Adrenal gland (tissue), 12 donors: ENCODE data around the gene VWCE. TPM values are rescaled to one million over a fixed set of nuclear protein-coding genes. Genes with fewer than 3 reads are reported as not detected.
"Not testable (repeated sequence)": the region's sequence is repeated elsewhere in the genome, so short reads cannot be mapped to it uniquely, and the experiment has no call there.

Experiments
- DNase-seq, 7 donors: peaks; one replicate each; pipeline ENCODE4 v3.0.0-alpha.2; 2019 to 2020
- H3K27ac ChIP-seq, 5 donors: fragments of 200-600 bp; sonication (generic) in 4 of 5; 1 replicate in 3 of 5; 2 replicates in 2 of 5; pipeline versions ENCODE4 v1.5.1 to v1.8.0; 2016 to 2020; ENCODE audit warnings: mild to moderate bottlenecking in 1 of 5
- H3K27me3 ChIP-seq: fragments of 200-600 bp; 2 replicates; pipeline ENCODE4 v1.8.0; 2021
- H3K36me3 ChIP-seq, 2 donors: fragments of 200-600 bp; replicated peaks in 1 of 2; 1 replicate in 1 of 2; 2 replicates in 1 of 2; pipeline versions ENCODE4 v1.5.1 to v1.8.0; 2018 to 2022
- H3K4me1 ChIP-seq, 2 donors: fragments of 200-600 bp; replicated peaks in 1 of 2; 1 replicate in 1 of 2; 2 replicates in 1 of 2; pipeline versions ENCODE4 v1.5.1 to v1.8.0; 2018 to 2021
- H3K4me3 ChIP-seq, 4 donors: fragments of 200-600 bp; sonication (generic) in 3 of 4; one replicate each; pipeline ENCODE4 v1.5.1; 2016 to 2018
- H3K9me3 ChIP-seq, 3 donors: fragments of 200-600 bp; sonication (generic) in 1 of 3; replicated peaks in 1 of 3; 1 replicate in 2 of 3; 2 replicates in 1 of 3; pipeline versions ENCODE4 v1.5.1 to v1.8.0; 2016 to 2021
- WGBS, 4 donors: extraction: QIAGEN DNeasy Blood & Tissue Kit in 2 of 4; methylation state at CpG; one replicate each; pipeline versions ENCODE4 v1.1.5 to v1.1.7; 2013 to 2017; 5-methylcytosine and 5-hydroxymethylcytosine counted together
- intact Hi-C, 2 donors: fragments of 100-400 bp; cut with DNase I; formaldehyde crosslinking; loops; one replicate each; pipeline versions ENCODE4 v1.14.1 to v1.15.0; 2022 to 2023
- polyA plus RNA-seq, 3 donors: library from polyadenylated mRNA; stranded (reverse); fragments of 200-250 nt in 2 of 3; fragments of 350-450 nt in 1 of 3; fragmentation: Illumina TruSeq in 1 of 3; extraction: RNeasy Lipid Tissue Mini Kit (QIAGEN cat#74804) in 1 of 3; gene quantifications; one replicate each; pipeline ENCODE4 v1.2.3, GENCODE V29; 2013 to 2014
- total RNA-seq, 9 donors: library from RNA; depleted of rRNA in 4 of 9; stranded (reverse); fragments of >200 nt in 4 of 9; fragments of 120-200 nt in 1 of 9; fragmentation: NEBNext Ultra II Directional in 1 of 9; extraction: Animal tissue kit (Norgen Biotek cat#: 25700) in 1 of 9; gene quantifications; one replicate each; pipeline versions ENCODE4 v1.1.0 to v1.2.4, GENCODE V29; 2013 to 2023
- donor health status: healthy with polysubstance abuse.
- donor health status: Bipolar disorder and iron deficiency.
- donor health status: DM: yes; HTN: yes; CAD: no.
- donor health status: DM: no; HTN: no; CAD: no.
- donor health status: DM: no; HTN: no; CAD: no.
- donor health status: DM: yes; HTN: yes; CAD: no.

Gene VWCE
- total and polyA plus RNA-seq, 12 donors, result 0.55 to 5.8 (median 2.5) TPM

- H3K36me3 ChIP-seq, H3K27me3 ChIP-seq, H3K27ac ChIP-seq, intact Hi-C loops, H3K9me3 ChIP-seq, DNase-seq, H3K4me1 ChIP-seq, H3K4me3 ChIP-seq: not testable (repeated sequence)
- WGBS, 4 donors, result no CpG with 5 or more reads among the region's 10 CpGs
Measured at GRCh38 chr11:61226457-61227137, 68.5 kb downstream of the VWCE start.

GRCh38 chr11:61222692-61223091, 72.4 kb downstream of the VWCE start:
- intact Hi-C loops, H3K36me3 ChIP-seq, H3K27ac ChIP-seq, H3K4me1 ChIP-seq, H3K4me3 ChIP-seq, DNase-seq, H3K9me3 ChIP-seq, H3K27me3 ChIP-seq: not testable (repeated sequence)
- no CpG with 5 or more reads among the region's 5 CpGs for WGBS, 4 donors

GRCh38 chr11:61222047-61222446, 73.1 kb downstream of the VWCE start, which contains the start of gene PGA4:
Gene PGA4 (plus strand): TSS chr11:61222347. CDS start chr11:61222401, 54 bp downstream.
- DNase-seq, H3K4me3 ChIP-seq, H3K27ac ChIP-seq, H3K27me3 ChIP-seq, H3K36me3 ChIP-seq, H3K9me3 ChIP-seq, H3K4me1 ChIP-seq, intact Hi-C loops: not testable (repeated sequence)
- no CpG with 5 or more reads among the region's 8 CpGs for WGBS, 4 donors

- peak in 1 of 7 donors; percentile 43 for DNase-seq
Measured at GRCh38 chr11:61219016-61219415, 76.1 kb downstream of the VWCE start.

GRCh38 chr11:61218306-61218705, 76.8 kb downstream of the VWCE start:
- intact Hi-C loops, DNase-seq, H3K36me3 ChIP-seq, H3K4me3 ChIP-seq, H3K9me3 ChIP-seq, H3K4me1 ChIP-seq, H3K27me3 ChIP-seq, H3K27ac ChIP-seq: not testable (repeated sequence)
- no CpG with 5 or more reads among the region's 4 CpGs for WGBS, 4 donors

More at GRCh38 chr11:61219016-61219415, 76.1 kb downstream of the VWCE start:
- H3K27me3 ChIP-seq, H3K27ac ChIP-seq, H3K36me3 ChIP-seq, intact Hi-C loops, H3K4me1 ChIP-seq, H3K4me3 ChIP-seq, H3K9me3 ChIP-seq: not testable (repeated sequence)
- WGBS, 4 donors, result 79 to 91% (median 85%) methylated on average over 4 to 5 of the region's 5 CpGs

- H3K4me3 ChIP-seq, H3K27me3 ChIP-seq, H3K36me3 ChIP-seq, H3K9me3 ChIP-seq, H3K27ac ChIP-seq, intact Hi-C loops, H3K4me1 ChIP-seq, DNase-seq: not testable (repeated sequence)
- no CpG with 5 or more reads among the region's 3 CpGs for WGBS, 4 donors
Measured at GRCh38 chr11:61213711-61214324, 81.3 kb downstream of the VWCE start.

GRCh38 chr11:61212202-61212601, 82.9 kb downstream of the VWCE start:
- H3K36me3 ChIP-seq, H3K27ac ChIP-seq, H3K27me3 ChIP-seq, H3K4me1 ChIP-seq, intact Hi-C loops, DNase-seq, H3K4me3 ChIP-seq, H3K9me3 ChIP-seq: not testable (repeated sequence)
- WGBS, 4 donors, result no CpG with 5 or more reads among the region's 15 CpGs

- H3K4me3 ChIP-seq, H3K27ac ChIP-seq, H3K27me3 ChIP-seq, H3K4me1 ChIP-seq, DNase-seq, H3K9me3 ChIP-seq, H3K36me3 ChIP-seq, intact Hi-C loops: not testable (repeated sequence)
- 63 to 82% (median 69%) methylated on average over 7 to 8 of the region's 10 CpGs for WGBS, 4 donors
Measured at GRCh38 chr11:61211327-61211952, 83.7 kb downstream of the VWCE start.

- H3K27ac ChIP-seq, H3K36me3 ChIP-seq, H3K4me3 ChIP-seq, H3K27me3 ChIP-seq, H3K9me3 ChIP-seq, intact Hi-C loops, H3K4me1 ChIP-seq, DNase-seq: not testable (repeated sequence)
- no CpG with 5 or more reads among the region's 6 CpGs for WGBS, 4 donors
Measured at GRCh38 chr11:61210629-61211028, 84.5 kb downstream of the VWCE start.
